GM12874 (cell line): ENCODE results near the gene TTBK2.

Source experiments
- TF ChIP-seq, protein P1 (sequence below): IDR thresholded peaks from 2 replicates; pipeline ENCODE4 v1.5.1; 2011; ENCODE audit warnings: low read depth, mild to moderate bottlenecking, control low read depth, low read length, moderate library complexity; ENCODE audit not compliant: insufficient read depth

The TTBK2 gene

GRCh38 chr15:42729409-42729808 is 191.2 kb downstream of the TTBK2 start:
- TF ChIP-seq, protein P1, sequence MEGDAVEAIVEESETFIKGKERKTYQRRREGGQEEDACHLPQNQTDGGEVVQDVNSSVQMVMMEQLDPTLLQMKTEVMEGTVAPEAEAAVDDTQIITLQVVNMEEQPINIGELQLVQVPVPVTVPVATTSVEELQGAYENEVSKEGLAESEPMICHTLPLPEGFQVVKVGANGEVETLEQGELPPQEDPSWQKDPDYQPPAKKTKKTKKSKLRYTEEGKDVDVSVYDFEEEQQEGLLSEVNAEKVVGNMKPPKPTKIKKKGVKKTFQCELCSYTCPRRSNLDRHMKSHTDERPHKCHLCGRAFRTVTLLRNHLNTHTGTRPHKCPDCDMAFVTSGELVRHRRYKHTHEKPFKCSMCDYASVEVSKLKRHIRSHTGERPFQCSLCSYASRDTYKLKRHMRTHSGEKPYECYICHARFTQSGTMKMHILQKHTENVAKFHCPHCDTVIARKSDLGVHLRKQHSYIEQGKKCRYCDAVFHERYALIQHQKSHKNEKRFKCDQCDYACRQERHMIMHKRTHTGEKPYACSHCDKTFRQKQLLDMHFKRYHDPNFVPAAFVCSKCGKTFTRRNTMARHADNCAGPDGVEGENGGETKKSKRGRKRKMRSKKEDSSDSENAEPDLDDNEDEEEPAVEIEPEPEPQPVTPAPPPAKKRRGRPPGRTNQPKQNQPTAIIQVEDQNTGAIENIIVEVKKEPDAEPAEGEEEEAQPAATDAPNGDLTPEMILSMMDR: no peak

GRCh38 chr15:42728972-42729371 is 191.6 kb downstream of the TTBK2 start:
- TF ChIP-seq, protein P1: no peak

- TF ChIP-seq, protein P1: no peak
These were observed 192.0 kb downstream of the TTBK2 start for GRCh38 chr15:42728560-42728959.

DNA sequence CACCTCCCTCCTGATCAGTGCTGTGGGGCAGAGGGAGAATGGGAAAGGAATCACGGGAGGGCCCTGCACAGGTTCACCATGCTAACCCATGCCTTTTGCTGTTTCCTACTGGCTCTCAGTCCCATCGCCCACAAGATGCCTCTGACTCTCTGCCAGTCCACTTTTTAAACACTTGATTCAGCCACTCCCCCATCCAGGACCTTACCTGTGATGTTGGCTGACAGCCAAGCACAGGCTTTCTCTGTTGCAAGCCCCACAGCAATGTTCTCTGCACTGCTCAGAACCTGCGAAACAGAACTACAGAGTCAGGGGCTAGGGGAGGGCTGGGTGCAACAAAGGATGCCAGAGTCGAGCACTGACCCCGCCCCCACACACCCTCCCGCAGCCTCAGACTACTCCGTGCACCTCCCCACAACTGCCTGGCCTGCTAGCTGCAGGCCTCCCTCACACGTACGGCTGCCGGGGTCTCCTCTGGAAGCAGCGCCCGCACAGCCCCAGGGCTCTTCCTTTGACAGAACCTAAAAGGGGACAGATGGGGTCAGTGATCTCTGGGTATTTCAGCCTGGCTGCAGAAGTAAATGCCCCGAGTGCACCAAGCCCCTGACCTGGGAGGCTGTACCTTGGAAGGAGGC is 192.7 kb downstream of the TTBK2 start:
- TF ChIP-seq, protein P1: no peak

DNA sequence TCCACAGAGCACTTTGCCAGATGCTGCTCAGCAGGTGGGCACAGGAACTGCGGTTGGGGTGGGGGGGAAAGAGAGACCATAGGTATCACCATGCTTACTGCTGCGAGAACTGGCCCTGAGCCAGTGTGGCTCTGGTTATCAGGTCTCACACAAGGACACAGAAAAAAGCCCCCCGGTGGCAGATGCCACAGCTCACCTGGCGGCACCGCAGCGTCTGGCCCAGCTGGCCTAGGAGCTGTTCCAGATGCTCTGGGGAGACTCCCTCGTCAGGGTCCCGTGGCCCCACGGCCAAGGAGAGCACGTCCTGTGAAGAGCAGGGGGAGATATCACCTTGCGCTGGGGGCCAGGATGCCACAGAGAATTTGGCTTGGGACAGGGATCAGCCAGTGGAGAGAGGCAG is 194.5 kb downstream of the TTBK2 start:
- TF ChIP-seq, protein P1: no peak

DNA sequence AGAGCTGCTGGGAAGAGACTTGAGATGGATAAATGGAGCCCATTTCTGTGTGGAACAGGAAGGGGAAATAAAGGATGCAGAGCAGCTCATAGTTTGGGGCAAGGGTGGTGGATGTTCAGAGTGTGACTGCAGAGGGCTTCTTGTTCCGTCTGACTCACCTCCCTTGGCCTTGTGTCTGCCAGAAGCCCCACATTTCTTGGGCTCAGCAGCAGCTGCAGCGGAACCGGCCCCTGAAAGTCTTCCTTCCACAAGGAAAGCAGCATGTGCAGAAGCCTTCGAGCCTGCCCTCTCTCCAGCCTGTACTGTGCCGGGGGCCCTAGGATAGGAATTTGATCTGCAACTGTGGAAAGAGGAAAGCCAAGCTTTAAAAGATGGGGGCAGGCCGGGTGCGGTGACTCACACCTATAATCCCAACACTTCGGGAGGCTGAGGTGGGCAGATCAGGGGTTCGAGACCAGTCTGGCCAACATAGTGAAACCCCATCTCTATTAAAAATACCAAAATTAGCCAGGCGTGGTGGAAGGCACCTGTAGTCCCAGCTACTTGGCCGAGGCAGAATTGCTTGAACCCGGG is 195.2 kb downstream of the TTBK2 start:
- TF ChIP-seq, protein P1: no peak

- TF ChIP-seq, protein P1: no peak
These were observed 196.3 kb downstream of the TTBK2 start for GRCh38 chr15:42724276-42724675.
